SK-N-SH (cell line): Measurements from ENCODE around the gene ASCC3.

Source experiments
- POLR2AphosphoS5 ChIP-seq: IDR thresholded peaks from 2 replicates; pipeline ENCODE4 v1.6.1; 2012; ENCODE audit warnings: low read depth, low read length
- TF ChIP-seq, protein P1 (sequence below): IDR thresholded peaks from 2 replicates; pipeline ENCODE4 v1.4.0; 2012; ENCODE audit warnings: low read depth, borderline replicate concordance
- TF ChIP-seq, protein P2 (sequence below): fragments of 200-600 bp; sonication (generic); IDR thresholded peaks from 2 replicates; pipeline ENCODE4 v1.6.1; 2017; ENCODE audit warnings: antibody characterized with exemption, mild to moderate bottlenecking, moderate library complexity
- TF ChIP-seq, protein P3 (sequence below): IDR thresholded peaks from 2 replicates; pipeline ENCODE4 v1.4.0; 2012; ENCODE audit warnings: low read depth, borderline replicate concordance
- TF ChIP-seq, protein P4 (sequence below): IDR thresholded peaks from 2 replicates; pipeline ENCODE4 v1.4.0; 2012; ENCODE audit warnings: low read depth

DNA sequence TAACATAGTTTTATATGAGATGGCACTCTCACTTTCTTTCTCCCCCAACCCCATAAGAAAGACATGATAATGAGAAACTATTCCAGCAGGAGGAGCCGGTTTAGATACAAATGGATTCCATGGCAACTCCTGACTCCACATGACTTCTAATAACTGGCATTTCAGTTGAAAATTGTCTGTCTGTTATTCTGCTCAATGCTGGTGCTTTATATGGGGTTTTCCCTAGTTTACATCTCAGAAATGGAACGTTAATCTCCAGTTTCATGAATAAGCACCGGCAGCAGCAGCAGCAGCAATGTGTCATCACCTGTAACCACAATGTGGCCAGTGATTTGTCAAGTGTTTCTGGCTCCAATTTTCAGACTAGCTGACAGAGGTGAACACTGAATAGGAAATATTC lies 408.5 kb downstream of the ASCC3 start:
- TF ChIP-seq, protein P1, sequence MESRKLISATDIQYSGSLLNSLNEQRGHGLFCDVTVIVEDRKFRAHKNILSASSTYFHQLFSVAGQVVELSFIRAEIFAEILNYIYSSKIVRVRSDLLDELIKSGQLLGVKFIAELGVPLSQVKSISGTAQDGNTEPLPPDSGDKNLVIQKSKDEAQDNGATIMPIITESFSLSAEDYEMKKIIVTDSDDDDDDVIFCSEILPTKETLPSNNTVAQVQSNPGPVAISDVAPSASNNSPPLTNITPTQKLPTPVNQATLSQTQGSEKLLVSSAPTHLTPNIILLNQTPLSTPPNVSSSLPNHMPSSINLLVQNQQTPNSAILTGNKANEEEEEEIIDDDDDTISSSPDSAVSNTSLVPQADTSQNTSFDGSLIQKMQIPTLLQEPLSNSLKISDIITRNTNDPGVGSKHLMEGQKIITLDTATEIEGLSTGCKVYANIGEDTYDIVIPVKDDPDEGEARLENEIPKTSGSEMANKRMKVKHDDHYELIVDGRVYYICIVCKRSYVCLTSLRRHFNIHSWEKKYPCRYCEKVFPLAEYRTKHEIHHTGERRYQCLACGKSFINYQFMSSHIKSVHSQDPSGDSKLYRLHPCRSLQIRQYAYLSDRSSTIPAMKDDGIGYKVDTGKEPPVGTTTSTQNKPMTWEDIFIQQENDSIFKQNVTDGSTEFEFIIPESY = no peak
- TF ChIP-seq, protein P2, sequence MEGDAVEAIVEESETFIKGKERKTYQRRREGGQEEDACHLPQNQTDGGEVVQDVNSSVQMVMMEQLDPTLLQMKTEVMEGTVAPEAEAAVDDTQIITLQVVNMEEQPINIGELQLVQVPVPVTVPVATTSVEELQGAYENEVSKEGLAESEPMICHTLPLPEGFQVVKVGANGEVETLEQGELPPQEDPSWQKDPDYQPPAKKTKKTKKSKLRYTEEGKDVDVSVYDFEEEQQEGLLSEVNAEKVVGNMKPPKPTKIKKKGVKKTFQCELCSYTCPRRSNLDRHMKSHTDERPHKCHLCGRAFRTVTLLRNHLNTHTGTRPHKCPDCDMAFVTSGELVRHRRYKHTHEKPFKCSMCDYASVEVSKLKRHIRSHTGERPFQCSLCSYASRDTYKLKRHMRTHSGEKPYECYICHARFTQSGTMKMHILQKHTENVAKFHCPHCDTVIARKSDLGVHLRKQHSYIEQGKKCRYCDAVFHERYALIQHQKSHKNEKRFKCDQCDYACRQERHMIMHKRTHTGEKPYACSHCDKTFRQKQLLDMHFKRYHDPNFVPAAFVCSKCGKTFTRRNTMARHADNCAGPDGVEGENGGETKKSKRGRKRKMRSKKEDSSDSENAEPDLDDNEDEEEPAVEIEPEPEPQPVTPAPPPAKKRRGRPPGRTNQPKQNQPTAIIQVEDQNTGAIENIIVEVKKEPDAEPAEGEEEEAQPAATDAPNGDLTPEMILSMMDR = no peak
- TF ChIP-seq, protein P3, sequence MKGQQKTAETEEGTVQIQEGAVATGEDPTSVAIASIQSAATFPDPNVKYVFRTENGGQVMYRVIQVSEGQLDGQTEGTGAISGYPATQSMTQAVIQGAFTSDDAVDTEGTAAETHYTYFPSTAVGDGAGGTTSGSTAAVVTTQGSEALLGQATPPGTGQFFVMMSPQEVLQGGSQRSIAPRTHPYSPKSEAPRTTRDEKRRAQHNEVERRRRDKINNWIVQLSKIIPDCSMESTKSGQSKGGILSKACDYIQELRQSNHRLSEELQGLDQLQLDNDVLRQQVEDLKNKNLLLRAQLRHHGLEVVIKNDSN = no peak
- TF ChIP-seq POLR2AphosphoS5 = no peak
- TF ChIP-seq, protein P4, sequence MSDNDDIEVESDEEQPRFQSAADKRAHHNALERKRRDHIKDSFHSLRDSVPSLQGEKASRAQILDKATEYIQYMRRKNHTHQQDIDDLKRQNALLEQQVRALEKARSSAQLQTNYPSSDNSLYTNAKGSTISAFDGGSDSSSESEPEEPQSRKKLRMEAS = no peak
